GM12878 (cell line): ENCODE data around the gene KDM4C. TPM values are rescaled to one million over a fixed set of nuclear protein-coding genes. Genes with fewer than 3 reads are reported as not detected.
A peak's percentile ranks its signal among the peaks of the same experiment; 100 is the strongest.

Experiments
- BMI1 ChIP-seq: fragments of 450-650 bp; IDR thresholded peaks from 2 replicates; pipeline ENCODE4 v1.6.1; 2016; ENCODE audit warnings: mild to moderate bottlenecking, moderate library complexity, borderline replicate concordance
- BRCA1 ChIP-seq: IDR thresholded peaks from 2 replicates; pipeline ENCODE4 v1.6.1; 2011; ENCODE audit warnings: low read depth, low read length, improper control_type of control experiment
- CEBPB ChIP-seq, 2 experiments: fragments of 150-350 bp in 1 of 2; IDR thresholded peaks; 2 replicates each; pipeline ENCODE4 v1.6.1; 2012 to 2014; ENCODE audit warnings: low read depth in 2 of 2, low read length in 2 of 2, borderline replicate concordance in 1 of 2, inconsistent platforms in 1 of 2
- CHD1 ChIP-seq: IDR thresholded peaks from 2 replicates; pipeline ENCODE4 v1.6.1; 2012; ENCODE audit warnings: low read depth, low read length, improper control_type of control experiment
- CREB1 ChIP-seq: IDR thresholded peaks from 2 replicates; pipeline ENCODE4 v1.6.1; 2012; ENCODE audit warnings: low read depth, mild to moderate bottlenecking, inconsistent platforms
- JUND ChIP-seq: IDR thresholded peaks from 2 replicates; pipeline ENCODE4 v1.6.1; 2012; ENCODE audit warnings: low read depth, mild to moderate bottlenecking, low read length, improper control_type of control experiment, moderate library complexity
- MYB ChIP-seq: fragments of 150-350 bp; IDR thresholded peaks from 2 replicates; pipeline ENCODE4 v1.6.1; 2014; ENCODE audit warnings: mild to moderate bottlenecking, low read depth, low read length, borderline replicate concordance
- PAX8 ChIP-seq: fragments of 450-650 bp; IDR thresholded peaks from 2 replicates; pipeline ENCODE4 v1.6.1; 2017; ENCODE audit warnings: mild to moderate bottlenecking, moderate library complexity
- POLR2AphosphoS5 ChIP-seq: IDR thresholded peaks from 2 replicates; pipeline ENCODE4 v1.6.1; 2011; ENCODE audit warnings: mild to moderate bottlenecking, low read length, inconsistent platforms
- RCOR1 ChIP-seq: conservative IDR thresholded peaks from 2 replicates; pipeline ENCODE4 v1.6.1; 2012; ENCODE audit warnings: low read depth, low read length, improper control_type of control experiment
- RFX5 ChIP-seq: IDR thresholded peaks from 2 replicates; pipeline ENCODE4 v1.6.1; 2011; ENCODE audit warnings: low read depth, low read length, improper control_type of control experiment
- RUNX3 ChIP-seq: IDR thresholded peaks from 2 replicates; pipeline ENCODE4 v1.6.1; 2012; ENCODE audit warnings: low read length, inconsistent platforms
- SMAD5 ChIP-seq: IDR thresholded peaks from 2 replicates; pipeline ENCODE4 v1.6.1; 2016; ENCODE audit warnings: antibody characterized with exemption, low read depth
- SMC3 ChIP-seq: IDR thresholded peaks from 2 replicates; pipeline ENCODE4 v1.6.1; 2011; ENCODE audit warnings: low read length, improper control_type of control experiment, borderline replicate concordance
- SREBF2 ChIP-seq: IDR thresholded peaks from 2 replicates; pipeline ENCODE4 v1.6.1; 2012; ENCODE audit warnings: mild to moderate bottlenecking, low read length
- ZNF274 ChIP-seq: IDR thresholded peaks from one replicate; pipeline ENCODE4 v1.8.0; 2011; ENCODE audit not compliant: insufficient read length, insufficient read depth
- polyA plus RNA-seq, 11 experiments: library from polyadenylated mRNA; depleted of rRNA in 4 of 11; unstranded in 6 of 11; stranded (reverse) in 5 of 11; fragments of >200 nt; fragmentation: Nextera tagmentation in 4 of 11; fragmentation: Illumina TruSeq in 1 of 11; extraction: Ambion mirVana in 4 of 11; extraction: Trizol in 1 of 11; gene quantifications; 1 replicate in 1 of 11; 2 replicates in 10 of 11; pipeline versions ENCODE4 v1.2.1 to v1.2.3, GENCODE V29; 2011 to 2016; ENCODE audit warnings: inconsistent platforms in 2 of 11, missing spikeins in 2 of 11, low read depth in 1 of 11
- total RNA-seq, 4 experiments: library from RNA; depleted of rRNA in 3 of 4; stranded (reverse); fragments of >200 nt in 3 of 4; fragmentation: Illumina TruSeq in 1 of 4; extraction: Trizol in 1 of 4; gene quantifications; 2 replicates each; pipeline versions ENCODE4 v1.2.1 to v1.2.3, GENCODE V29; 2013 to 2021
- TF ChIP-seq, protein P1 (sequence below): fragments of 450-650 bp; formaldehyde crosslinking; IDR thresholded peaks from 2 replicates; pipeline ENCODE4 v1.4.0; 2020; ENCODE audit warnings: mild to moderate bottlenecking, moderate library complexity
- TF ChIP-seq, protein P2 (sequence below): fragments of 450-650 bp; IDR thresholded peaks from 2 replicates; pipeline ENCODE4 v1.6.1; 2017; ENCODE audit warnings: antibody characterized with exemption, mild to moderate bottlenecking, moderate library complexity
- TF ChIP-seq, protein P3 (sequence below): fragments of 450-650 bp; IDR thresholded peaks from 2 replicates; pipeline ENCODE4 v1.6.1; 2017; ENCODE audit warnings: mild to moderate bottlenecking, moderate library complexity

KDM4C gene
- total and polyA plus RNA-seq, 10 of the 15 experiments (the other 5 are each of a cell fraction or from before 2014, with no cell fraction given): 6.8 to 41.2 (median 20.1) TPM

DNA sequence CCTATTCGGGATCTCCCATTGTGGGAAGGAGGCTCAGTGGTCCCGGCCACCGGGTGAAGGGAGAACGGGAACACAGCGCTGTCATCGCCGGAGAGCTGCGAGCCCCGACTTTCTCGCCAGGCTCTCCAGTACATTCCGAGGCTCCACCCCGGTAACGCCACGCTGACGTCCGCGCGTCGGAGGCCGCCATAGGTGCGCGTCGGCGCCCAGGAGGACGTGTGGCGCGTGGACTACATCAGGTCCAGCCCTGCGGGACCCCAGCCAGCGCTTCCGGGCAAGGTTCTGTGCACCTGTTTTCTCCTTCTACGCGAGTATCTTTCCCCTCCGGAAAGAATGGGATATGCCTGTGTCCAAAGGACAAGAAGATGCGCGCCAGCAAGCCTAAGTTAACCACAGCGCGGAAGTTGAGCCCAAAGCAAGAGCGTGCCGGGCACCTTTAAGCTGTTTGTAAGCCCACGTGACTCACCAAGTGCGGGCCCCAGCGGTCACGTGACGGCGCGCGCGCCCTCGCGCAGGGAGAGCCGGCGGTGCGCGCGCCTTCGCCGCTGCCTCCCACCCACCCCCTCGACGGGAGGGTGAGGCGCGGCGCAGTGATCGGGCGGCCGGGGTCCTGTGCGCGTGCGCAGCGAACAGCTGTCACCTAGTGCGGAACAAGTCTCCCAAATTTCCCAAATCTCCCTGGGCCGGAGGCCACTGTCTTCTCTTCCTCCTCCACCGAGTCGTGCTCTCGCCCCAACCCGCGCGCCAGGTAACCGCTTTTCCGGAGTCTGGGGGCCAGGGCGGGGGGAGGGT lies at the start of gene KDM4C (continued):
- TF ChIP-seq CEBPB (IDR thresholded peaks at IDR 0.05; ENCODE audit: borderline replicate concordance in 1 of 2, low read depth in 2 of 2, low read length in 2 of 2) (no peak), CREB1 (peak; percentile 96), PAX8 (peak; percentile 75; the same call in 1 of the 2 replicates), MYB (no peak), SREBF2 (no peak), ZNF274 (no peak), SMAD5 (peak; percentile 87), BRCA1 (no peak), BMI1 (no peak), JUND (no peak), RFX5 (0 out of 2 replicates have a peak, but pooled peaks have one; percentile 68), CHD1 (peak; percentile 1; the same call in 1 of the 2 replicates), POLR2AphosphoS5 (peak; percentile 98), RUNX3 (peak; percentile 80), RCOR1 (no peak), SMC3 (no peak)
- TF ChIP-seq, protein P1, sequence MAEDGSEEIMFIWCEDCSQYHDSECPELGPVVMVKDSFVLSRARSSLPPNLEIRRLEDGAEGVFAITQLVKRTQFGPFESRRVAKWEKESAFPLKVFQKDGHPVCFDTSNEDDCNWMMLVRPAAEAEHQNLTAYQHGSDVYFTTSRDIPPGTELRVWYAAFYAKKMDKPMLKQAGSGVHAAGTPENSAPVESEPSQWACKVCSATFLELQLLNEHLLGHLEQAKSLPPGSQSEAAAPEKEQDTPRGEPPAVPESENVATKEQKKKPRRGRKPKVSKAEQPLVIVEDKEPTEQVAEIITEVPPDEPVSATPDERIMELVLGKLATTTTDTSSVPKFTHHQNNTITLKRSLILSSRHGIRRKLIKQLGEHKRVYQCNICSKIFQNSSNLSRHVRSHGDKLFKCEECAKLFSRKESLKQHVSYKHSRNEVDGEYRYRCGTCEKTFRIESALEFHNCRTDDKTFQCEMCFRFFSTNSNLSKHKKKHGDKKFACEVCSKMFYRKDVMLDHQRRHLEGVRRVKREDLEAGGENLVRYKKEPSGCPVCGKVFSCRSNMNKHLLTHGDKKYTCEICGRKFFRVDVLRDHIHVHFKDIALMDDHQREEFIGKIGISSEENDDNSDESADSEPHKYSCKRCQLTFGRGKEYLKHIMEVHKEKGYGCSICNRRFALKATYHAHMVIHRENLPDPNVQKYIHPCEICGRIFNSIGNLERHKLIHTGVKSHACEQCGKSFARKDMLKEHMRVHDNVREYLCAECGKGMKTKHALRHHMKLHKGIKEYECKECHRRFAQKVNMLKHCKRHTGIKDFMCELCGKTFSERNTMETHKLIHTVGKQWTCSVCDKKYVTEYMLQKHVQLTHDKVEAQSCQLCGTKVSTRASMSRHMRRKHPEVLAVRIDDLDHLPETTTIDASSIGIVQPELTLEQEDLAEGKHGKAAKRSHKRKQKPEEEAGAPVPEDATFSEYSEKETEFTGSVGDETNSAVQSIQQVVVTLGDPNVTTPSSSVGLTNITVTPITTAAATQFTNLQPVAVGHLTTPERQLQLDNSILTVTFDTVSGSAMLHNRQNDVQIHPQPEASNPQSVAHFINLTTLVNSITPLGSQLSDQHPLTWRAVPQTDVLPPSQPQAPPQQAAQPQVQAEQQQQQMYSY: peak; percentile 95
- TF ChIP-seq, protein P2, sequence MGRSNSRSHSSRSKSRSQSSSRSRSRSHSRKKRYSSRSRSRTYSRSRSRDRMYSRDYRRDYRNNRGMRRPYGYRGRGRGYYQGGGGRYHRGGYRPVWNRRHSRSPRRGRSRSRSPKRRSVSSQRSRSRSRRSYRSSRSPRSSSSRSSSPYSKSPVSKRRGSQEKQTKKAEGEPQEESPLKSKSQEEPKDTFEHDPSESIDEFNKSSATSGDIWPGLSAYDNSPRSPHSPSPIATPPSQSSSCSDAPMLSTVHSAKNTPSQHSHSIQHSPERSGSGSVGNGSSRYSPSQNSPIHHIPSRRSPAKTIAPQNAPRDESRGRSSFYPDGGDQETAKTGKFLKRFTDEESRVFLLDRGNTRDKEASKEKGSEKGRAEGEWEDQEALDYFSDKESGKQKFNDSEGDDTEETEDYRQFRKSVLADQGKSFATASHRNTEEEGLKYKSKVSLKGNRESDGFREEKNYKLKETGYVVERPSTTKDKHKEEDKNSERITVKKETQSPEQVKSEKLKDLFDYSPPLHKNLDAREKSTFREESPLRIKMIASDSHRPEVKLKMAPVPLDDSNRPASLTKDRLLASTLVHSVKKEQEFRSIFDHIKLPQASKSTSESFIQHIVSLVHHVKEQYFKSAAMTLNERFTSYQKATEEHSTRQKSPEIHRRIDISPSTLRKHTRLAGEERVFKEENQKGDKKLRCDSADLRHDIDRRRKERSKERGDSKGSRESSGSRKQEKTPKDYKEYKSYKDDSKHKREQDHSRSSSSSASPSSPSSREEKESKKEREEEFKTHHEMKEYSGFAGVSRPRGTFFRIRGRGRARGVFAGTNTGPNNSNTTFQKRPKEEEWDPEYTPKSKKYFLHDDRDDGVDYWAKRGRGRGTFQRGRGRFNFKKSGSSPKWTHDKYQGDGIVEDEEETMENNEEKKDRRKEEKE: peak; percentile 56; the same call in 1 of the 2 replicates
- TF ChIP-seq, protein P3, sequence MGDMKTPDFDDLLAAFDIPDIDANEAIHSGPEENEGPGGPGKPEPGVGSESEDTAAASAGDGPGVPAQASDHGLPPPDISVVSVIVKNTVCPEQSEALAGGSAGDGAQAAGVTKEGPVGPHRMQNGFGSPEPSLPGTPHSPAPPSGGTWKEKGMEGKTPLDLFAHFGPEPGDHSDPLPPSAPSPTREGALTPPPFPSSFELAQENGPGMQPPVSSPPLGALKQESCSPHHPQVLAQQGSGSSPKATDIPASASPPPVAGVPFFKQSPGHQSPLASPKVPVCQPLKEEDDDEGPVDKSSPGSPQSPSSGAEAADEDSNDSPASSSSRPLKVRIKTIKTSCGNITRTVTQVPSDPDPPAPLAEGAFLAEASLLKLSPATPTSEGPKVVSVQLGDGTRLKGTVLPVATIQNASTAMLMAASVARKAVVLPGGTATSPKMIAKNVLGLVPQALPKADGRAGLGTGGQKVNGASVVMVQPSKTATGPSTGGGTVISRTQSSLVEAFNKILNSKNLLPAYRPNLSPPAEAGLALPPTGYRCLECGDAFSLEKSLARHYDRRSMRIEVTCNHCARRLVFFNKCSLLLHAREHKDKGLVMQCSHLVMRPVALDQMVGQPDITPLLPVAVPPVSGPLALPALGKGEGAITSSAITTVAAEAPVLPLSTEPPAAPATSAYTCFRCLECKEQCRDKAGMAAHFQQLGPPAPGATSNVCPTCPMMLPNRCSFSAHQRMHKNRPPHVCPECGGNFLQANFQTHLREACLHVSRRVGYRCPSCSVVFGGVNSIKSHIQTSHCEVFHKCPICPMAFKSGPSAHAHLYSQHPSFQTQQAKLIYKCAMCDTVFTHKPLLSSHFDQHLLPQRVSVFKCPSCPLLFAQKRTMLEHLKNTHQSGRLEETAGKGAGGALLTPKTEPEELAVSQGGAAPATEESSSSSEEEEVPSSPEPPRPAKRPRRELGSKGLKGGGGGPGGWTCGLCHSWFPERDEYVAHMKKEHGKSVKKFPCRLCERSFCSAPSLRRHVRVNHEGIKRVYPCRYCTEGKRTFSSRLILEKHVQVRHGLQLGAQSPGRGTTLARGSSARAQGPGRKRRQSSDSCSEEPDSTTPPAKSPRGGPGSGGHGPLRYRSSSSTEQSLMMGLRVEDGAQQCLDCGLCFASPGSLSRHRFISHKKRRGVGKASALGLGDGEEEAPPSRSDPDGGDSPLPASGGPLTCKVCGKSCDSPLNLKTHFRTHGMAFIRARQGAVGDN: peak; percentile 95
